HG03520 (cell line): ENCODE measurements around the gene PCDHA10.
"Not testable (repeated sequence)": the region's sequence is repeated elsewhere in the genome, so short reads cannot be mapped to it uniquely, and the experiment has no call there.

Experiments
- ATAC-seq: cut with Tn5 transposase; IDR thresholded peaks from one replicate; pipeline ENCODE4 v1.9.1; 2021; ENCODE audit warnings: mild to moderate bottlenecking, moderate library complexity; ENCODE audit not compliant: unreplicated experiment

PCDHA10 gene

GRCh38 chr5:140840978-140841962 is 14.4 kb upstream of the PCDHA10 start, which contains the start of gene PCDHA8:
TSS of gene PCDHA8 (plus strand) at chr5:140841187. CDS start at chr5:140841322, 135 bp downstream.
- ATAC-seq: no peak

DNA sequence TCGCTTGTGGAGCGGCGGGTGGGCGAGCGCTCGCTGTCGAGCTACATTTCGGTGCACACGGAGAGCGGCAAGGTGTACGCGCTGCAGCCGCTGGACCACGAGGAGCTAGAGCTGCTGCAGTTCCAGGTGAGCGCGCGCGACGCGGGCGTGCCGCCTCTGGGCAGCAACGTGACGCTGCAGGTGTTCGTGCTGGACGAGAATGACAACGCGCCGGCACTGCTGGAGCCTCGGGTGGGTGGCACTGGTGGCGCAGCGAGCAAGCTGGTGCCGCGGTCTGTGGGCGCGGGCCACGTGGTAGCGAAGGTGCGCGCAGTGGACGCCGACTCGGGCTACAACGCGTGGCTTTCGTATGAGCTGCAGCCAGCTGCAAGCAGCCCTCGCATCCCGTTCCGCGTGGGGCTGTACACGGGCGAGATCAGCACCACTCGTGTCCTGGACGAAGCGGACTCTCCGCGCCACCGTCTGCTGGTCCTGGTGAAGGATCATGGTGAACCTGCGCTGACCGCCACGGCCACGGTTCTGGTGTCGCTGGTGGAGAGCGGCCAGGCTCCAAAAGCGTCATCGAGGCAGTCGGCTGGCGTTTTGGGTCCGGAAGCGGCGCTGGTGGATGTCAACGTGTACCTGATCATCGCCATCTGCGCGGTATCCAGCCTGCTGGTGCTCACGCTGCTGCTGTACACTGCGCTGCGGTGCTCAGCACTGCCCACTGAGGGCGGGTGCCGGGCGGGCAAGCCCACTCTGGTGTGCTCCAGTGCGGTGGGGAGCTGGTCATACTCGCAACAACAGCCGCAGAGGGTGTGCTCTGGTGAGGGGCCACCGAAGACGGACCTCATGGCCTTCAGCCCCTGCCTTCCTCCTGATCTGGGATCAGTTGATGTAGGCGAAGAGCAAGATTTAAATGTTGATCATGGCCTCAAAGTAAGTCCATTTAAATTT is 12.6 kb upstream of the PCDHA10 start:
- ATAC-seq: no peak

- not testable (repeated sequence) for ATAC-seq
Measured at GRCh38 chr5:140848139-140849102, 7.3 kb upstream of the PCDHA10 start, which contains the start of gene PCDHA9. TSS of gene PCDHA9 (plus strand) at chr5:140848382. CDS start at chr5:140848496, 114 bp downstream.

- not testable (repeated sequence) for ATAC-seq
Measured at GRCh38 chr5:140849831-140850634, 5.7 kb upstream of the PCDHA10 start.

DNA sequence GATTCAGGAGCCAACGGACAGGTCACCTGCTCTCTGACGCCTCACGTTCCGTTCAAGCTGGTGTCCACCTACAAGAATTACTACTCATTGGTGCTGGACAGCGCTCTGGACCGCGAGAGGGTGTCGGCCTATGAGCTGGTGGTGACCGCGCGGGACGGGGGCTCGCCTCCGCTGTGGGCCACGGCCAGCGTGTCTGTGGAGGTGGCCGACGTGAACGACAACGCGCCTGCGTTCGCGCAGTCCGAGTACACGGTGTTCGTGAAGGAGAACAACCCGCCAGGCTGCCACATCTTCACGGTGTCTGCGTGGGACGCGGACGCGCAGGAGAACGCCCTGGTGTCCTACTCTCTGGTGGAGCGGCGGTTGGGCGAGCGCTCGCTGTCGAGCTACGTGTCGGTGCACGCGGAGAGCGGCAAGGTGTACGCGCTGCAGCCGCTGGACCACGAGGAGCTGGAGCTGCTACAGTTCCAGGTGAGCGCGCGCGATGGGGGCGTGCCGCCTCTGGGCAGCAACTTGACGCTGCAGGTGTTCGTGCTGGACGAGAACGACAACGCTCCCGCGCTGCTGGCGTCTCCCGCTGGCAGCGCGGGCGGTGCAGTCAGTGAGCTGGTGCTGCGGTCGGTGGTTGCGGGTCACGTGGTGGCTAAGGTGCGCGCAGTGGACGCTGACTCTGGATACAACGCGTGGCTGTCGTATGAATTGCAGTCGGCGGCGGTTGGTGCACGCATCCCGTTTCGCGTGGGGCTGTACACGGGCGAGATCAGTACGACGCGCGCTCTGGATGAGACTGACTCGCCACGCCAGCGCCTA is 1.7 kb downstream of the PCDHA10 start:
- no peak for ATAC-seq

DNA sequence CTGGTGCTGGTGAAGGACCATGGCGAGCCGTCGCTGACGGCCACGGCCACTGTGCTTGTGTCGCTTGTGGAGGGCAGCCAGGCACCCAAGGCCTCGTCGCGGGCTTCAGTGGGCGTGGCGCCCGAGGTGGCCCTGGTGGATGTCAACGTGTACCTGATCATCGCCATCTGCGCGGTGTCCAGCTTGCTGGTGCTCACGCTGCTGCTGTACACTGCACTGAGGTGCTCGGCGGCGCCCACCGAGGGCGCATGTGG is 2.2 kb downstream of the PCDHA10 start:
- no peak for ATAC-seq

DNA sequence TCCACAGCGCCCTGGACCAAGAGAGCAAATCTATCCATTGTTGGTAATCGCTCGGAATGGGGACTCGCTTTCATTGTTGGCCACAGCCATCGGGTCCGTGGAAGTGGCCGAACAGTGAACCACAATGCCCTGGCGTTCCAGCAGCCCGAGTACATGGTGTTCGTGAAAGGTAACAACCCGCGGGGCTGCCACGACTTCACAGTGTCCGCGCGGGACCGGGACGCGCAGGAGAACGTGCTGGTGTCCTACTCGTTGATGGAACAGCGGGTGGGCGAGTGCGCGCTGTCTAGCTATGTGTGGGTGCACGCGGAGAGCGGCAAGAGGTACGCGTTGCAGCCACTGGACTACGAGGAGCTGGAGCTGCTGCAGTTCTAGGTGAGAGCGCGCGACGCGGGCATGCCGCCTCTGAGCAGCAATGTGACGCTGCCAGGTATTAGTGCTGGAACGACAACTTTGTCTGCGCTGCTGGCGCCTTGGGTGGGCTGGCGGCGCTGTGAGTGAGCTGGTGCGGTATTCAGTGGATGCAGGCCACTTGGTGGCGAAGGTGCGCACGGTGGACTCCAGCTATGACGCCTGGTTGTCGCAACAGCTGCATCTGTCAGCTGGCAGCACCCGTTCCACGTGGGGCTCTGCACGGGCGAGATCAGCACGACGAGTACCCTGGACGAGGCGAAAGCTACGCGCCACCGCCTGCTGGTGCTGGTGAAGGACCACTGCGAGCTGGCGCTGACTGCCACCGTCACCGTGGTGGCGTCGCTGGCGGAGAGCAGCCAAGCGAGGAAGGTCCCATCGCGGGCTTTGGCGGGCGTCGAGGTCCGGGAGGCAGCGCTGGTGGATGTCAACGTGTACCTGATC is 7.0 kb downstream of the PCDHA10 start:
- no peak for ATAC-seq

DNA sequence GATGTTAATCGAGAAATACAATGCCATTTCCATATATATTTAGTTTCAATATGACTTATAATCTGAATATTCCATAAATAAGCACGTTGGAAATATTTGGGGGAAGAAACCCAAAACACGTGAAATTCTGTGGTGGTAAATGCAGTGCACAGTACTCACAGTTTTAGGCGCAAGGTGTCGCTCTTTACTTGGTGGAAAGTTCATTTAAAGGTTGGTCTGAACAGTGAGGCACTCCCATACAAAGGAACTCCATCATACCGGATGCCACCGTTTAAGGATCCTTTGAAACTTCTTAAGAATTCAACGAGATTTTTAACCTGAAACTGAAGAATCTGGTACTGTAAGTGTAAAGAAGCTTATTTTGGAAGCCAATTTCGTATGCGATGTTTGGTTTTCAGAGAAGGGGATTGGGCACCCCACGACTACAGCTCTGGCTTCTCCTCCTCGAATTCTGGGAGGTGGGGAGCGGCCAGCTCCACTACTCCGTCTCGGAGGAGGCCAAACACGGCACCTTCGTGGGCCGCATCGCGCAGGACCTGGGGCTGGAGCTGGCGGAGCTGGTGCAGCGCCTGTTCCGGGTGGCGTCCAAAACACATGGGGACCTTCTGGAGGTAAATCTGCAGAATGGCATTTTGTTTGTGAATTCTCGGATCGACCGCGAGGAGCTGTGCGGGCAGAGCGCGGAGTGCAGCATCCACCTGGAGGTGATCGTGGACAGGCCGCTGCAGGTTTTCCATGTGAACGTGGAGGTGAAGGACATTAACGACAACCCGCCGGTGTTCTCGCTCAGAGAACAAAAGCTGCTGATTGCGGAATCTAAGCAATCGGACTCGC is 13.2 kb downstream of the PCDHA10 start, which contains the start of gene PCDHA11:
Gene PCDHA11 (plus strand): TSS at position 237 of the 834 bp plus-strand sequence. CDS start 147 bp downstream, at position 384.
- no peak for ATAC-seq

DNA sequence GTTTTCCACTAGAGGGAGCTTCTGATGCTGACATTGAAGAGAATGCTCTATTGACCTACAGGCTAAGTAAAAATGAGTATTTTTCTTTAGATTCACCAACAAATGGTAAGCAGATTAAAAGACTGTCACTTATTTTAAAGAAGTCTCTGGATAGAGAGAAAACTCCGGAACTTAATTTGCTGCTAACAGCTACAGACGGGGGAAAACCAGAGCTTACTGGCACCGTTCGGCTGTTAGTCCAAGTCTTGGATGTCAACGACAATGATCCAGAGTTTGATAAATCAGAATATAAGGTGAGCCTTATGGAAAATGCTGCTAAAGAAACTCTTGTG is 13.8 kb downstream of the PCDHA10 start:
- no peak for ATAC-seq

GRCh38 chr5:140870221-140871201 is 14.8 kb downstream of the PCDHA10 start:
- ATAC-seq: no peak

- ATAC-seq: no peak
Measured at GRCh38 chr5:140875085-140876065, 19.7 kb downstream of the PCDHA10 start, which contains the start of gene PCDHA12. TSS of gene PCDHA12 (plus strand) at chr5:140875308. CDS start at chr5:140875473, 165 bp downstream.

DNA sequence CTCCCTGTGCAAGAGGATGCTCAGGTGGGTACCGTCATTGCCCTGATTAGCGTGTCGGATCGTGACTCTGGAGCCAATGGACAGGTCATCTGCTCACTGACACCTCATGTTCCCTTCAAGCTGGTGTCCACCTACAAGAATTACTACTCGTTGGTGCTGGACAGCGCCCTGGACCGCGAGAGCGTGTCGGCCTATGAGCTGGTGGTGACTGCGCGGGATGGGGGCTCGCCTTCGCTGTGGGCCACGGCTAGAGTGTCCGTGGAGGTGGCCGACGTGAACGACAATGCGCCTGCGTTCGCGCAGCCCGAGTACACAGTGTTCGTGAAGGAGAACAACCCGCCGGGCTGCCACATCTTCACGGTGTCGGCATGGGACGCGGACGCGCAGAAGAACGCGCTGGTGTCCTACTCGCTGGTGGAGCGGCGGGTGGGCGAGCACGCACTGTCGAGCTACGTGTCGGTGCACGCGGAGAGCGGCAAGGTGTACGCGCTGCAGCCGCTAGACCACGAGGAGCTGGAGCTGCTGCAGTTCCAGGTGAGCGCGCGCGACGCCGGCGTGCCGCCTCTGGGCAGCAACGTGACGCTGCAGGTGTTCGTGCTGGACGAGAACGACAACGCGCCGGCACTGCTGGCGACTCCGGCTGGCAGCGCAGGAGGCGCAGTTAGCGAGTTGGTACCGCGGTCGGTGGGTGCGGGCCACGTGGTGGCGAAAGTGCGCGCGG is 21.0 kb downstream of the PCDHA10 start:
- not testable (repeated sequence) for ATAC-seq

GRCh38 chr5:140877262-140877581 is 21.5 kb downstream of the PCDHA10 start:
- ATAC-seq: no peak
